ENCODE measurements around the gene SYCN.

Gene SYCN

GRCh38 chr19:39162441-39163043 lies 41.5 kb downstream of the SYCN start:
- no peak for TF ChIP-seq CTCF (IDR thresholded peaks at IDR 0.05; ENCODE audit: borderline replicate concordance, control extremely low read depth, extremely low read depth, insufficient read depth, missing control alignments)
- DNase-seq (ENCODE audit: low spot score), result no peak
- in situ Hi-C loops (cut with MboI; ENCODE audit: low sequenced_read_pairs, unreplicated experiment), result no loop called here

GRCh38 chr19:39160889-39161672 lies 43.0 kb downstream of the SYCN start:
- TF ChIP-seq CTCF (IDR thresholded peaks at IDR 0.05; ENCODE audit: borderline replicate concordance, control extremely low read depth, extremely low read depth, insufficient read depth, missing control alignments), result no peak
- no peak for DNase-seq (ENCODE audit: low spot score)
- in situ Hi-C loops (cut with MboI; ENCODE audit: low sequenced_read_pairs, unreplicated experiment), result no loop called here

GRCh38 chr19:39160523-39160861 lies 43.6 kb downstream of the SYCN start:
- in situ Hi-C loops (cut with MboI; ENCODE audit: low sequenced_read_pairs, unreplicated experiment), result no loop called here
- DNase-seq (ENCODE audit: low spot score), result no peak

GRCh38 chr19:39158646-39159260 lies 45.3 kb downstream of the SYCN start:
- in situ Hi-C loops (cut with MboI; ENCODE audit: low sequenced_read_pairs, unreplicated experiment), result no loop called here
- no peak for TF ChIP-seq CTCF (IDR thresholded peaks at IDR 0.05; ENCODE audit: borderline replicate concordance, control extremely low read depth, extremely low read depth, insufficient read depth, missing control alignments)
- DNase-seq (ENCODE audit: low spot score), result no peak

More at GRCh38 chr19:39160523-39160861, 43.6 kb downstream of the SYCN start:
- no peak for TF ChIP-seq CTCF (IDR thresholded peaks at IDR 0.05; ENCODE audit: borderline replicate concordance, control extremely low read depth, extremely low read depth, insufficient read depth, missing control alignments)

- DNase-seq (ENCODE audit: low spot score), result no peak
- in situ Hi-C loops (cut with MboI; ENCODE audit: low sequenced_read_pairs, unreplicated experiment), result no loop called here
- no peak for TF ChIP-seq CTCF (IDR thresholded peaks at IDR 0.05; ENCODE audit: borderline replicate concordance, control extremely low read depth, extremely low read depth, insufficient read depth, missing control alignments)
Measured at GRCh38 chr19:39157997-39158389, 46.1 kb downstream of the SYCN start.

DNA sequence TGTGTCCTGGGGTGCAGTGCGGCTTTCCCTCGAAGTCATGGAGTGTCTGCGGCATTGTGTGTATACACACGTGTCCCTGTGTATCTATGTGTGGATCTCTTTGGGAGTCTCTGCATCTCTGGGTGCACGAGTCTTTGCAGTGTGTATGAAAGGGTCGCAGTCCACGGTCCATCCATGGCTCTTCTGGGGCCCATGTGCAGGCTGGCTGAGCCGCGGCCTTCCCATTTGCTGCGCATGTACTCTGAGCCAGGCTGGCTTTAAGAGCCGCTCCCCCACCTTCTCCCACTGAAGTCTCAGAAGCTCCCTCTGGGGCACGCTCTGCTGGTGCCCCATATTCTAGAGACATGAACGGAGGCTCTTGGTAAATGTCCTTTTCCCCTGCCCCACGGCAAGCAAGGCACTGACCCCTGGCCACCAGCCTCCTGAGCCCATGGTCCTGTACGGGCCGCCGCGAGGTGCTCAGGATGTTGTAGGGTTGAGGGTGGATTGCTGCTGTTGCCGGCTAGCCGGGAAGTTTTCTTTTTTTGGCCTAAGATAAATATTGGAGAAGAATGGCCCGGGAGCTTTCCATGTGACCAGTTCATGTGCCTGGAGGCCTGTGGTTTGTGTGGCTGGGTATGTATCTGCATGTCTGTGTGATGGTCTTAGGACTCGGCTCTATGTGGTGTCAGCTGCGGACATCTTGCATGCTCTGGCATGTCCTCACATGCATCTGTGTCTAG lies 46.6 kb downstream of the SYCN start:
- in situ Hi-C loops (cut with MboI; ENCODE audit: low sequenced_read_pairs, unreplicated experiment), result no loop called here
- no peak for DNase-seq (ENCODE audit: low spot score)
- no peak for TF ChIP-seq CTCF (IDR thresholded peaks at IDR 0.05; ENCODE audit: borderline replicate concordance, control extremely low read depth, extremely low read depth, insufficient read depth, missing control alignments)

All from GM13976 (cell line).